HEK293 (cell line): ENCODE data around the gene AKAP9.

Experiments used
- GLI2 ChIP-seq: fragments of 450-650 bp; formaldehyde crosslinking; IDR thresholded peaks from 2 replicates; pipeline ENCODE4; 2017; ENCODE audit warnings: missing biosample characterization, missing genetic modification characterization, low read depth, borderline replicate concordance
- HOXC10 ChIP-seq: sonication (generic); formaldehyde crosslinking; IDR thresholded peaks from 2 replicates; pipeline ENCODE4 v1.8.1; 2023; ENCODE audit warnings: mild to moderate bottlenecking, missing genetic modification reagents
- ZBTB1 ChIP-seq: fragments of 450-650 bp; formaldehyde crosslinking; IDR thresholded peaks from 2 replicates; pipeline ENCODE4 v1.5.1; 2016; ENCODE audit warnings: missing biosample characterization, missing genetic modification characterization
- ZNF274 ChIP-seq, 2 experiments: fragments of 200-500 bp in 1 of 2; fragments of 450-650 bp in 1 of 2; sonication (Bioruptor generic) in 1 of 2; formaldehyde crosslinking in 1 of 2; IDR thresholded peaks; 2 replicates each; pipeline versions ENCODE4 v1.5.1 to v1.6.1; 2014 to 2016; ENCODE audit warnings: borderline replicate concordance in 1 of 2, inconsistent platforms in 1 of 2, low read length in 1 of 2, missing biosample characterization in 1 of 2, missing genetic modification characterization in 1 of 2
- ZNF302 ChIP-seq: fragments of 450-650 bp; formaldehyde crosslinking; IDR thresholded peaks from 2 replicates; pipeline ENCODE4 v1.5.1; 2016; ENCODE audit warnings: missing biosample characterization, missing genetic modification characterization, low read depth
- ZSCAN30 ChIP-seq: fragments of 450-650 bp; IDR thresholded peaks from 2 replicates; pipeline ENCODE4 v1.5.1; 2018; ENCODE audit warnings: missing biosample characterization, mild to moderate bottlenecking, missing genetic modification characterization, moderate library complexity
- ZXDB ChIP-seq: fragments of 450-650 bp; formaldehyde crosslinking; IDR thresholded peaks from 2 replicates; pipeline ENCODE4 v1.5.1; 2016; ENCODE audit warnings: missing biosample characterization, missing genetic modification characterization
- TF ChIP-seq, protein P1 (sequence below): fragments of 450-650 bp; formaldehyde crosslinking; IDR thresholded peaks from 2 replicates; pipeline ENCODE4 v1.5.1; 2016; ENCODE audit warnings: missing biosample characterization, missing genetic modification characterization
- TF ChIP-seq, protein P2 (sequence below): IDR thresholded peaks from 2 replicates; pipeline ENCODE4 v1.6.1; 2011; ENCODE audit warnings: mild to moderate bottlenecking, low read depth, low read length, borderline replicate concordance
- TF ChIP-seq, protein P3 (sequence below): fragments of 450-650 bp; formaldehyde crosslinking; IDR thresholded peaks from 2 replicates; pipeline ENCODE4 v1.5.1; 2017; ENCODE audit warnings: missing biosample characterization, missing genetic modification characterization
- TF ChIP-seq, protein P4 (sequence below): fragments of 450-650 bp; formaldehyde crosslinking; IDR thresholded peaks from 2 replicates; pipeline ENCODE4 v1.5.1; 2016; ENCODE audit warnings: missing biosample characterization, missing genetic modification characterization
- TF ChIP-seq, protein P5 (sequence below): fragments of 450-650 bp; formaldehyde crosslinking; conservative IDR thresholded peaks from 2 replicates; pipeline ENCODE4 v1.5.1; 2016; ENCODE audit warnings: low read depth, missing biosample characterization, missing genetic modification characterization
- TF ChIP-seq, protein P6 (sequence below): fragments of 450-650 bp; formaldehyde crosslinking; IDR thresholded peaks from 2 replicates; pipeline ENCODE4 v1.5.1; 2017; ENCODE audit warnings: missing biosample characterization, missing genetic modification characterization

DNA sequence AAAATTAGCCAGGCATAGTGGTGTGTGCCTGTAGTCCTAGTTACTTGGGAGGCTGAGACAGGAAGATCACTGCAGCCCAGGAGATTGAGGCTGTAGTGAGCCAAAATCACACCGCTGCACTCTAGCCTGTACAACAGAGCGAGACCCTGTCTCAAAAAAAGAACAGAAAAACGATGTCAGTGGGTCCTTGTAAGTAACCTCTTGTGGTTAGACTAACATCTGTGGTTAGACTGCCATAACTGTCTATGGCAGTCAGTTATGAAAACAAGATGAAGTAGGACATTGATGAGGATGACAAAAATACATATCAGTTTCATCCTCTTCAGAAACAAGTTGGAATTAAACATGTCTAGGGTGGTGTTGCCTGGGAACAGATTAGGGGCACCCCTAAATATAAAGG is 53.3 kb downstream of the AKAP9 start:
- TF ChIP-seq, protein P1, sequence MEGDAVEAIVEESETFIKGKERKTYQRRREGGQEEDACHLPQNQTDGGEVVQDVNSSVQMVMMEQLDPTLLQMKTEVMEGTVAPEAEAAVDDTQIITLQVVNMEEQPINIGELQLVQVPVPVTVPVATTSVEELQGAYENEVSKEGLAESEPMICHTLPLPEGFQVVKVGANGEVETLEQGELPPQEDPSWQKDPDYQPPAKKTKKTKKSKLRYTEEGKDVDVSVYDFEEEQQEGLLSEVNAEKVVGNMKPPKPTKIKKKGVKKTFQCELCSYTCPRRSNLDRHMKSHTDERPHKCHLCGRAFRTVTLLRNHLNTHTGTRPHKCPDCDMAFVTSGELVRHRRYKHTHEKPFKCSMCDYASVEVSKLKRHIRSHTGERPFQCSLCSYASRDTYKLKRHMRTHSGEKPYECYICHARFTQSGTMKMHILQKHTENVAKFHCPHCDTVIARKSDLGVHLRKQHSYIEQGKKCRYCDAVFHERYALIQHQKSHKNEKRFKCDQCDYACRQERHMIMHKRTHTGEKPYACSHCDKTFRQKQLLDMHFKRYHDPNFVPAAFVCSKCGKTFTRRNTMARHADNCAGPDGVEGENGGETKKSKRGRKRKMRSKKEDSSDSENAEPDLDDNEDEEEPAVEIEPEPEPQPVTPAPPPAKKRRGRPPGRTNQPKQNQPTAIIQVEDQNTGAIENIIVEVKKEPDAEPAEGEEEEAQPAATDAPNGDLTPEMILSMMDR (tag by site-specific recombination), result no peak
- TF ChIP-seq ZXDB (tag by site-specific recombination) (no peak), ZSCAN30 (tag by site-specific recombination) (no peak), GLI2 (tag by site-specific recombination) (no peak), ZNF302 (tag by site-specific recombination) (no peak), ZNF274 (IDR thresholded peaks at IDR 0.05; ENCODE audit: low read length) (no peak), ZNF274 (tag by site-specific recombination; IDR thresholded peaks at IDR 0.05; ENCODE audit: borderline replicate concordance) (no peak), HOXC10 (CRISPR knock-in tag) (no peak), ZBTB1 (tag by site-specific recombination) (no peak)
- TF ChIP-seq, protein P2, sequence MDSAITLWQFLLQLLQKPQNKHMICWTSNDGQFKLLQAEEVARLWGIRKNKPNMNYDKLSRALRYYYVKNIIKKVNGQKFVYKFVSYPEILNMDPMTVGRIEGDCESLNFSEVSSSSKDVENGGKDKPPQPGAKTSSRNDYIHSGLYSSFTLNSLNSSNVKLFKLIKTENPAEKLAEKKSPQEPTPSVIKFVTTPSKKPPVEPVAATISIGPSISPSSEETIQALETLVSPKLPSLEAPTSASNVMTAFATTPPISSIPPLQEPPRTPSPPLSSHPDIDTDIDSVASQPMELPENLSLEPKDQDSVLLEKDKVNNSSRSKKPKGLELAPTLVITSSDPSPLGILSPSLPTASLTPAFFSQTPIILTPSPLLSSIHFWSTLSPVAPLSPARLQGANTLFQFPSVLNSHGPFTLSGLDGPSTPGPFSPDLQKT, result no peak
- TF ChIP-seq, protein P3, sequence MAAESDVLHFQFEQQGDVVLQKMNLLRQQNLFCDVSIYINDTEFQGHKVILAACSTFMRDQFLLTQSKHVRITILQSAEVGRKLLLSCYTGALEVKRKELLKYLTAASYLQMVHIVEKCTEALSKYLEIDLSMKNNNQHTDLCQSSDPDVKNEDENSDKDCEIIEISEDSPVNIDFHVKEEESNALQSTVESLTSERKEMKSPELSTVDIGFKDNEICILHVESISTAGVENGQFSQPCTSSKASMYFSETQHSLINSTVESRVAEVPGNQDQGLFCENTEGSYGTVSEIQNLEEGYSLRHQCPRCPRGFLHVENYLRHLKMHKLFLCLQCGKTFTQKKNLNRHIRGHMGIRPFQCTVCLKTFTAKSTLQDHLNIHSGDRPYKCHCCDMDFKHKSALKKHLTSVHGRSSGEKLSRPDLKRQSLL, result no peak
- TF ChIP-seq, protein P4, sequence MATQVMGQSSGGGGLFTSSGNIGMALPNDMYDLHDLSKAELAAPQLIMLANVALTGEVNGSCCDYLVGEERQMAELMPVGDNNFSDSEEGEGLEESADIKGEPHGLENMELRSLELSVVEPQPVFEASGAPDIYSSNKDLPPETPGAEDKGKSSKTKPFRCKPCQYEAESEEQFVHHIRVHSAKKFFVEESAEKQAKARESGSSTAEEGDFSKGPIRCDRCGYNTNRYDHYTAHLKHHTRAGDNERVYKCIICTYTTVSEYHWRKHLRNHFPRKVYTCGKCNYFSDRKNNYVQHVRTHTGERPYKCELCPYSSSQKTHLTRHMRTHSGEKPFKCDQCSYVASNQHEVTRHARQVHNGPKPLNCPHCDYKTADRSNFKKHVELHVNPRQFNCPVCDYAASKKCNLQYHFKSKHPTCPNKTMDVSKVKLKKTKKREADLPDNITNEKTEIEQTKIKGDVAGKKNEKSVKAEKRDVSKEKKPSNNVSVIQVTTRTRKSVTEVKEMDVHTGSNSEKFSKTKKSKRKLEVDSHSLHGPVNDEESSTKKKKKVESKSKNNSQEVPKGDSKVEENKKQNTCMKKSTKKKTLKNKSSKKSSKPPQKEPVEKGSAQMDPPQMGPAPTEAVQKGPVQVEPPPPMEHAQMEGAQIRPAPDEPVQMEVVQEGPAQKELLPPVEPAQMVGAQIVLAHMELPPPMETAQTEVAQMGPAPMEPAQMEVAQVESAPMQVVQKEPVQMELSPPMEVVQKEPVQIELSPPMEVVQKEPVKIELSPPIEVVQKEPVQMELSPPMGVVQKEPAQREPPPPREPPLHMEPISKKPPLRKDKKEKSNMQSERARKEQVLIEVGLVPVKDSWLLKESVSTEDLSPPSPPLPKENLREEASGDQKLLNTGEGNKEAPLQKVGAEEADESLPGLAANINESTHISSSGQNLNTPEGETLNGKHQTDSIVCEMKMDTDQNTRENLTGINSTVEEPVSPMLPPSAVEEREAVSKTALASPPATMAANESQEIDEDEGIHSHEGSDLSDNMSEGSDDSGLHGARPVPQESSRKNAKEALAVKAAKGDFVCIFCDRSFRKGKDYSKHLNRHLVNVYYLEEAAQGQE (tag by site-specific recombination), result no peak
- TF ChIP-seq, protein P5, sequence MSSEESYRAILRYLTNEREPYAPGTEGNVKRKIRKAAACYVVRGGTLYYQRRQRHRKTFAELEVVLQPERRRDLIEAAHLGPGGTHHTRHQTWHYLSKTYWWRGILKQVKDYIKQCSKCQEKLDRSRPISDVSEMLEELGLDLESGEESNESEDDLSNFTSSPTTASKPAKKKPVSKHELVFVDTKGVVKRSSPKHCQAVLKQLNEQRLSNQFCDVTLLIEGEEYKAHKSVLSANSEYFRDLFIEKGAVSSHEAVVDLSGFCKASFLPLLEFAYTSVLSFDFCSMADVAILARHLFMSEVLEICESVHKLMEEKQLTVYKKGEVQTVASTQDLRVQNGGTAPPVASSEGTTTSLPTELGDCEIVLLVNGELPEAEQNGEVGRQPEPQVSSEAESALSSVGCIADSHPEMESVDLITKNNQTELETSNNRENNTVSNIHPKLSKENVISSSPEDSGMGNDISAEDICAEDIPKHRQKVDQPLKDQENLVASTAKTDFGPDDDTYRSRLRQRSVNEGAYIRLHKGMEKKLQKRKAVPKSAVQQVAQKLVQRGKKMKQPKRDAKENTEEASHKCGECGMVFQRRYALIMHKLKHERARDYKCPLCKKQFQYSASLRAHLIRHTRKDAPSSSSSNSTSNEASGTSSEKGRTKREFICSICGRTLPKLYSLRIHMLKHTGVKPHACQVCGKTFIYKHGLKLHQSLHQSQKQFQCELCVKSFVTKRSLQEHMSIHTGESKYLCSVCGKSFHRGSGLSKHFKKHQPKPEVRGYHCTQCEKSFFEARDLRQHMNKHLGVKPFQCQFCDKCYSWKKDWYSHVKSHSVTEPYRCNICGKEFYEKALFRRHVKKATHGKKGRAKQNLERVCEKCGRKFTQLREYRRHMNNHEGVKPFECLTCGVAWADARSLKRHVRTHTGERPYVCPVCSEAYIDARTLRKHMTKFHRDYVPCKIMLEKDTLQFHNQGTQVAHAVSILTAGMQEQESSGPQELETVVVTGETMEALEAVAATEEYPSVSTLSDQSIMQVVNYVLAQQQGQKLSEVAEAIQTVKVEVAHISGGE (tag by site-specific recombination), result no peak
- TF ChIP-seq, protein P6, sequence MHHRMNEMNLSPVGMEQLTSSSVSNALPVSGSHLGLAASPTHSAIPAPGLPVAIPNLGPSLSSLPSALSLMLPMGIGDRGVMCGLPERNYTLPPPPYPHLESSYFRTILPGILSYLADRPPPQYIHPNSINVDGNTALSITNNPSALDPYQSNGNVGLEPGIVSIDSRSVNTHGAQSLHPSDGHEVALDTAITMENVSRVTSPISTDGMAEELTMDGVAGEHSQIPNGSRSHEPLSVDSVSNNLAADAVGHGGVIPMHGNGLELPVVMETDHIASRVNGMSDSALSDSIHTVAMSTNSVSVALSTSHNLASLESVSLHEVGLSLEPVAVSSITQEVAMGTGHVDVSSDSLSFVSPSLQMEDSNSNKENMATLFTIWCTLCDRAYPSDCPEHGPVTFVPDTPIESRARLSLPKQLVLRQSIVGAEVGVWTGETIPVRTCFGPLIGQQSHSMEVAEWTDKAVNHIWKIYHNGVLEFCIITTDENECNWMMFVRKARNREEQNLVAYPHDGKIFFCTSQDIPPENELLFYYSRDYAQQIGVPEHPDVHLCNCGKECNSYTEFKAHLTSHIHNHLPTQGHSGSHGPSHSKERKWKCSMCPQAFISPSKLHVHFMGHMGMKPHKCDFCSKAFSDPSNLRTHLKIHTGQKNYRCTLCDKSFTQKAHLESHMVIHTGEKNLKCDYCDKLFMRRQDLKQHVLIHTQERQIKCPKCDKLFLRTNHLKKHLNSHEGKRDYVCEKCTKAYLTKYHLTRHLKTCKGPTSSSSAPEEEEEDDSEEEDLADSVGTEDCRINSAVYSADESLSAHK (tag by site-specific recombination), result no peak
